Lung microvascular endothelial cell (primary cell): ENCODE measurements around the gene SLC25A10. TPM values are rescaled to one million over a fixed set of nuclear protein-coding genes. Genes with fewer than 3 reads are reported as not detected.

ENCODE experiments used
- total RNA-seq: library from RNA; depleted of rRNA; stranded (reverse); fragments of >200 nt; gene quantifications from 2 replicates; pipeline ENCODE4 v1.2.1, GENCODE V29; 2014

Gene SLC25A10
- total RNA-seq, 1 donor from 2014 or later: 6.7 TPM

Other genes with a start within 250 kb of the SLC25A10 start
- gene ACTG1, start 199.5 kb upstream of the SLC25A10 start, total RNA-seq: 3,444 and 5,949 TPM in 2 replicates
- gene FSCN2, start 183.9 kb upstream of the SLC25A10 start, total RNA-seq: 0.20 and 0.44 TPM in 2 replicates
- 10.0 and 13.9 TPM in 2 replicates for gene FAAP100, start 159.9 kb upstream of the SLC25A10 start, total RNA-seq
- 51.2 and 61.5 TPM in 2 replicates for gene NPLOC4, start 75.2 kb upstream of the SLC25A10 start, total RNA-seq
- 0.22 and 0.99 TPM in 2 replicates for gene TSPAN10, start 75.1 kb upstream of the SLC25A10 start, total RNA-seq
- 1.1 and 4.8 TPM in 2 replicates for gene PDE6G, start 55.7 kb upstream of the SLC25A10 start, total RNA-seq
- gene OXLD1, start 45.7 kb upstream of the SLC25A10 start, total RNA-seq: 21.4 and 30.4 TPM in 2 replicates
- gene CCDC137, start 45.5 kb upstream of the SLC25A10 start, total RNA-seq: 5.7 and 6.9 TPM in 2 replicates
- 28.6 and 29.4 TPM in 2 replicates for gene ARL16, start 28.5 kb upstream of the SLC25A10 start, total RNA-seq
- 43.2 and 45.2 TPM in 2 replicates for gene HGS, start 28.3 kb upstream of the SLC25A10 start, total RNA-seq
- gene MRPL12, start 8.9 kb upstream of the SLC25A10 start, total RNA-seq: 7.8 and 8.7 TPM in 2 replicates
- not detected in 2 replicates for gene GCGR, start 91.9 kb downstream of the SLC25A10 start, total RNA-seq
- gene MCRIP1, start 121.0 kb downstream of the SLC25A10 start, total RNA-seq: 93.7 and 178 TPM in 2 replicates
- not detected in 2 replicates for gene PPP1R27, start 122.8 kb downstream of the SLC25A10 start, total RNA-seq
- gene P4HB, start 148.3 kb downstream of the SLC25A10 start, total RNA-seq: 504 and 688 TPM in 2 replicates
- gene ARHGDIA, start 159.1 kb downstream of the SLC25A10 start, total RNA-seq: 91.7 and 92.9 TPM in 2 replicates
- 107 and 136 TPM in 2 replicates for gene ALYREF, start 179.3 kb downstream of the SLC25A10 start, total RNA-seq
- 102 and 112 TPM in 2 replicates for gene ANAPC11, start 179.4 kb downstream of the SLC25A10 start, total RNA-seq
- under 0.01 TPM in 1 of 2 replicates, not detected in the other for gene NPB, start 190.0 kb downstream of the SLC25A10 start, total RNA-seq
- gene PCYT2, start 199.1 kb downstream of the SLC25A10 start, total RNA-seq: 24.0 and 27.6 TPM in 2 replicates
- gene SIRT7, start 205.9 kb downstream of the SLC25A10 start, total RNA-seq: 11.3 and 13.1 TPM in 2 replicates
- gene MAFG, start 215.5 kb downstream of the SLC25A10 start, total RNA-seq: 9.2 and 17.1 TPM in 2 replicates
- gene PYCR1, start 225.0 kb downstream of the SLC25A10 start, total RNA-seq: 52.3 and 60.9 TPM in 2 replicates
- not detected in 2 replicates for gene MYADML2, start 234.9 kb downstream of the SLC25A10 start, total RNA-seq
- gene NOTUM, start 248.9 kb downstream of the SLC25A10 start, total RNA-seq: under 0.01 TPM in 2 replicates